Hypothalamus (tissue), 51 donors: ENCODE results near the gene DSN1.
A peak's percentile ranks its signal among the peaks of the same experiment; 100 is the strongest.

ENCODE experiments used
- DNase-seq, 51 donors: peaks; one replicate each; lab custom pipeline; 2025; lab: John Stamatoyannopoulos, UW

Gene DSN1

DNA sequence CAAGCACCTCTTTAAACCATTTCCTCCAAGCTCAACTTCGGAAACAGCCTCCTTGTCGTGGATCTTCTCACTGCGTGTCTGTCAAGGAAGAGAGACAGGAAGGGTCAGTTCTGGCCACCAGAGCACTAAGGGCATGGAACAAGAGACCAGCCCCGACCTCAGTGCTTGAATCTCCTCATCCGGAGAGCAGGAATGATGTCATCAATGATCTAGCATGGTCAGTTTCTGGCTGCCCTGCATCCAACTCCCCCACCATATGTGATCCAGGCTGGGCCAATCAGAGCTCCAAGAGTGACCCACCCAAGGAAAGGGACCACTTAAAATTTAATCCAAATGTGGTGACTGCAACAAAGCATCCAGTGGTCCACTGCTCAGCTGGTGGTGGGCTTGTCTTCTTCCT is 23.3 kb upstream of the DSN1 start:
- DNase-seq = no peak

DNA sequence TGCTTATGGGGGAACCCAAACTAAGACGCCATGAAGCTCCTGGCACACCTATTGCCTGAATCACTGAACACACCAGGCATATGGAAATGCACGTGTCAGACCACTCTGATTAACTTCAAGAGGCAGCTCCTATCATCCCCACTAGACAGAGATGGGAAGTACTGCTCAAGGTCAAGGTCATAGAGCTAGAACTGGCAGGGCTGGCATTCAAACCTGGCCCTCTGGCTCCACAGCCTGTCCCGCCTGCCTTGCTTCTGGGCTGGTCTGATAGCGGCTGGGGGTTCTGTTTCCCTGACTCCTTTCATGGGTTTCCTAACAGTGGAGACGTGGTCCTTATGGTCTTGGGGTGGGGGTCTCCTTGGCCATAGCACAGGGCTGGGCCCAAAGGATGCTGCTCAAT is 22.6 kb upstream of the DSN1 start:
- no peak for DNase-seq

DNA sequence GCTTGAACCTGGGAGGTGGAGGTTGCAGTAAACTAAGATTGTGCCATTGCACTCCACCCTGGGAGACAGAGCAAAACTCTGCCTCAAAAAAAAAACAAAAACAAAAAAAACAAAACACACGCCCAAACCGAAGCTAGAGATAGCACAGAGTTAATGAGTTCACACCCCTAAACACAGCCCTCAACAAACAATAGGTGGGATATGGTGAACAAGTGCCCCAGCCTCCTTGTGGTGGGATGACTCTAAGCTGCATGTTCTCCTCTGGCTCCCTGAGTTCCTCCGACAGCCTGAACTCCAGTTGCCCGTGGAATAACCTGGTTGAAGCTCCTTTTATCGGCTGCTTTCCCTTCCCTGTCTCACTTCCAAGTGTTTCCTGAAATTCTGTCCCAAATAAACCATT is 22.1 kb upstream of the DSN1 start:
- no peak for DNase-seq

DNA sequence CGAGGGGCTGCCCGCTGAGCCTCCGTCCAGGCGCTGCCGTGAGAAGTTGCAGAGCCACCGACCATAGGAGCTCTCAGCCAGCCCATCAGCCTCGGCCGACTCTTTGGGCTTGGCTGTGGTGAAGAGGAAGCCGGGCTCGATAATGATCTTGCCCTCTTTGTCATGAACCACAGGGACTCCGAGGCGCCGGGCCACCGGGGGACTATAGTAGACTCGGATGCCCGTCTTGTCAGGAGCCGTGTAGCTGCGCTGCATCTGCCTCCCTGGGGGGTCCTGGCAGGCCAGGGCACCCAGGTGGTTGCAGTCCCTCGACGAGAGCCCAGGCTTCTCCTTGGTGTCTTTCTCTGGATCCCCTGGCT is 20.5 kb upstream of the DSN1 start:
- no peak for DNase-seq

DNA sequence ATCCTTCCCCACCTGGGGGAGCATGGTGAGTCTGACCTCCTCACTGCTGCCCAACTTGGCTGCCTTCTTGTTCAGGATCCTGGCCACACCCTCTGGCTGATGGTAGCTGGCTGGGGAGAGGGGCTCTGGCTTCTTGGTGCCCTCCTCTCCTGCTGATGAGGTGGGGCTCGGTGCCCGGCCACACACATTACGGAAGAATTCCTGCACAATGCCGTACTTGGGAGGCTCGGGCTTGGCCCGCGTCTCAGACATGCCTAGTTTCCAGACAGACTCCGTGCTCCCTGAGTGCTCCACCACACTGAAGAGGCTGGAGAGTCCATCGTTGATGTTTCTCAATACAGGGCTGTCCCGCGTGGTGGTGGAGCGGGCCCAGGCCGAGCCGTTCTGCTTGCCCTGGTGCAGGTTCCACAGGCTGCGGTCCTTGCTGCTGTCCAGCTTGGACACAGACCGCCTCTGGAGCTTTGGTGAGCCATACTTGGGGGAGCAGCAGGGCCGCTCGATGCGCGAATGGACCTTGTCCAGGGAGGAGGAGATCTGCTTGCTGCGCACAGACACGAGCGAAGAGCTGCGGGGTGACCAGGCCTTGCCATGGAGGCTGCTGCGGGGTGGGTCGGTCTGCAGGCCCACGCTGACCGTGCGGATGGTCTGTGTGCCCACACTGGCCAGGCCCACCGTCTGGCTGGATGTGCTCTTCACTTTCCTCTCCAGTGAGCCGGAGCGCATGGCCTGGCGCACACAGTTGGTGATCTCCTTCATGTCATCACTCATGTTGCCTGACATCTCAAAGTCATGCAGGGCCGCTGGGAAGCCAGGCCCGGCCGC is 19.9 kb upstream of the DSN1 start:
- no peak for DNase-seq

DNA sequence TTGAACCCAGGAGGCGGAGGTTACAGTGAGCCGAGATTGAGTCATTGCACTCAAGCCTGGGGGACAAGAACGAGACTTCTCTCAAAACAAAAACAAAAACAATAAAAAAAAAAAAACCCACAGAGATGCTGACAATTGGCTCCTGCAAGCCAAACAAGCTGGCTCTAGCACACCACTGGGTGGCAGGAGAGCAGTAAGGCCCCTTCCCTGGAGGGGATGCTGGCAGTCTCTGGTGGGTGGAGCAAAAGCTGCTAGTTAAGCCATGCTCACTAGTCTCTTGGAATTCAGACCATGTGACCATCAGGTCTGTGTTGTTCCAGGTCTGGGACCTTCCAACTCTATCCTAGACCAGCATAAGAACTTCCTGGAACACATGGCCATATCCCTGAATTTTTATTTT is 18.9 kb upstream of the DSN1 start:
- DNase-seq = peak in 17 of 51 donors; percentile 8 to 42 (median 22)

DNA sequence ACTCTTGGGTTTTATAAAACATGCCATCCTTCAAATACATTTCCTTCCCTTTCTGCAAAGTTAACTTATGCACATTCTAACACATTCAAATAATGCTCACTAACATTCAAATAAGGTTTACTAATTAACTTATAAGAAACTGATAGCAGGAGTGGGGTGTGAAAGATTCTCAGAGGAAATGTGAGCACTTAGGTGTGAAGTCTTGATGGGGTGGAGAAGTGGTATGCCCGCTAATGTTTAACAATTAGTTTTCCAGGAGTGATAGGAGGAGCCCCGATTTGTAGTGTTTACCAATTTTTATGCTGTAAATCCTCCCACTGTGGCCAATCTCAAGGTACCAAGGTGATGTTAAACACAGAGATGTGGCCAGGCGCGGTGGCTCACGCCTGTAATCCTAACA is 18.3 kb upstream of the DSN1 start:
- no peak for DNase-seq

DNA sequence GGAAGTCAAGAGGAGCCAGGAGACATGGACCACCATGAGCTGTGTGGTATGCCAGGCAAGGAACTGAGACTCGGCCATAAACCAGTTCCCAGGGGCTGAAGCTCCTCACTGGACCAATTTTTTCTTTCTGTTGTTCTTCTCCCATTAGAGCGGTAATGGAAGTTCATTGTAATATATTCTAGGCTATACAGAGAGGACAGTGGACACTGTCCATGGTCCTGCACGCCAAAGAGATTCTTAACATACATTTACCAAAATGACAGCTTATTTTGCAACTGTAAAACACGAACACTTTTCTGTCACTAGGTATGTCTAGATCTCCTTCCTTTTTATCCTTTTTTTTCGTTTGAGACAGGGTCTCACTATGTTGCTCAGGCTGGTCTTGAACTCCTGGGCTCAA is 13.1 kb upstream of the DSN1 start:
- DNase-seq = no peak

DNA sequence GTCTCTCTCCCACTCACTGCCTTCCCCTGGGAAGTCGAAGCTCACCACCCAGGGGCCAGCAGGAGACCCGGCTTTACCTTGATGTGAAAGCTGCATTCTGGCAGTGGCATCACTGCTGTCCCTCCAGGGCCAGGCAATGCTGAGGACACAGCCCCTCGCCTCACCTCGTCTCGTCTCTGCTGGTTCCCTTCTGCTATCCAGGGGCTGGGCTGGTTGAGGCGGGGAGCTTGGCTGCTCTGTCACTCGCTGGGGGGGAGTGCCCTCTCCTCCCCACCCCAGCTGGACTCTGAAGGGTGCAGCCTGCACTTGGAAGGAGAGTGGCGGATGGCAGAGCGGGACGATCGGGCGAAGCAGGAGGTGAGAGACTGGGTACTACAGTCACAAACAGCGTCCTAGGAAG is 12.7 kb upstream of the DSN1 start:
- DNase-seq = no peak

DNA sequence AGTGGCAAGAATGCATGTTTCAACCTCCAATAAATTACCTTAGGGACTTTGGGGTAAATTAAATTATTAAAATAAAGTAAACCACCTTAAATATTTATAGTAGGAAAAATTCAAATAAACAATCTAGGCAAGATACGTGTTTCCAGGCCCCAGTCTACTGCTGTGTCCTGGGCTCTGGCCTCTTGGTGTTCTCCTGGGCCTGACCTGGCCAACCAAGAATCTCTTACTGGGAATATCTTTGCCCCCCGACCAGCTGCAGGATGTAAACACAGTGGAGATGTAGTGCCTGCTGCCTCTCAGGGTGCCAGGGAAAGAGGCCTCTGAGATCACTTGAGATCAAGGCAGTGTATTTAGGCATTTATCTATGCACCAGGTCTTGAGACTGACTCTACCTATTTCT is 11.7 kb upstream of the DSN1 start:
- no peak for DNase-seq

DNA sequence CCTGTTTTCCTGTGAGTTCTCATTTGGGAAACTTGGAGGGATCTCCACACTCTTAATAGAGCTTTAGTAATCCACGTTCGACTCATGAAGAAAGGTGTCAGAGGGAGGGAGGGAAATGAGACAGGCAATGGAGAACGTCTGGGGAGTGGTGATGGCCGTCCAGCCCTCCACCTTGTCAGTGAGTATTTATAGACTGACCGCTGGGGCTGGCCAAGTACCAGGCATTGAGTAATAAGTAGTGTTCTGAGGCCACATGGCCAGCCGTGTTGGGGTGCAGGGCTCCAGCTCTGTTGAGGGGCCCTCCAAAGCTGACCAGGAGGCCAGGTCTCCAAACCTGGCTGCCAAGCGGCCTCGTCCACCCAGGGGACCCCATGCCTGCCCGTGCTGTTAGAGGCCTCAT is 11.3 kb upstream of the DSN1 start:
- DNase-seq = no peak

DNA sequence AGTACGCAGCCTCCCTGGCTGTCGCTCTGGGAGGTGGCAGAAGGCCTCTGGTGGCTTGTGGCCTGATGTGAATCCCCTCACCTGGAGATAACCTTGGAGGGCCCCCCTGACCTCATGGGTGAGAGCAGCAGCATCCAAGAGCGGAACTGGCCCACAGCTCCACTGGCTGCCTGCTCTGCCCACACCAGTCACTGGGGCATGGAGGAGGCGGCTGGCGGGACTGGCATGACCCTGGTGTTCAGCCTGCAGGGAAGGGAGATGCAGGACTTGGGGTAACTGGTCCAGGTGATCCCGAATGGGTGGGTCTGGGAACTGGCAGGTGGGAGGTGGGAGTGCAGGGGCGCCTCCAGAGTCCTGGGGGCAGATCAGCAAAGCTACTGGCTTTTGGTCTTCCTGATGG is 10.6 kb upstream of the DSN1 start:
- no peak for DNase-seq

DNA sequence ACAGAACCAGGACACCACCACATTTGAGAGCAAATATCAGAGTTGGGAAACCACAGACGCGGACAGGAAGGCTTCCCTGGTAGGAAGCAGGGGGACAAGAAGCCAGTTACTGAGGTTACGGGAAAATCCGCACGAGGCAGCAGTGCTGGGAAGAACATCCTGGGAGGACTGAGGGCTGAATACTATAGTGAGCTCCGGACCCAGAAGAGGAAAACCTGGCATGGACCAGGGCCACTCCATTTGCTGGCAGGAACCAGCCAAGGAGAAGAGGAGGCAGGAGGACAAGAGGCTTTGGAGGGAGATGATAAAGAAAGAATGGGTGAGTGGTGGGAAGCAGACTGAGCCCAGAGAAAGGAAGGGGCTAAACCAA is 6.1 kb upstream of the DSN1 start:
- DNase-seq = no peak

DNA sequence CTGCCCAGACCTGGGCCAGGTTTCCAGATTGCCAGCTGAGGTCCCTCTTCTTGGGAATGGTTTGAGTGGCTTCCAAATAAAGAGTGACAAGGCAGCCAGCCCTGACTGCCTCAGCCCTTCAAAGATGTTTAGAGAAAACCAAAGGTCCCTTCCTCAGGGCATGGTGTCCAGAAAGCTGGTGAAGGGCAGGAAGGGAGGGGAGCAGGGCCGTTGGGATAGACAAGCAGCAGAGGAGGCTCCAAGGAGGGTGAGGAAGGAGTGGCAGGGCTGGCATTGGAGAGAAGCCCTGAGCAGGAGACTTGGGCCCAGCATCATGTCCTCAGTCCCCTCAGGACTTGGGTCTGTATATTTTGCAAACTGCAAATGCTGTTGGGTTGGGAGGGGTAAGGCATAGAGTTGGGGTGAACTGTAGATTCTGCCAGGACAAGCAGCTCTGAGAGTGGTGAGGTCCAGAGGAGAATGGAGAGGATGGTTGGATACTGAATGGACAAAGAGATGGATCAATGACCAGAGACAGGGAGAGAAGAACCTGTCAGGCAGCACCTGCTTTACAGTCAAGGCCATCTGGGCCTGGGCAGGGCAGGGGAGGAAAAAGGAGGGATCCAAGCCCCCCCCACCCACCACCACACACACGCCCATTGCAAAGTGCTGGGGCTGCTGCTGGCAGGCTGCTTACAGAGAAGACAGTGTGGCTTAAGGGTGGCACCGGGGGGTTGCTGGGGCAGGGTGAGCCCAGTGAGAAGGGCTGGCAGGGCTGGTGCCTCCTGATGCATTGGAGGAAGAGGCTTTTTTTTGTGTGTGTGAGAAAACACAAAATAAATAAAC is 5.5 kb upstream of the DSN1 start:
- no peak for DNase-seq

DNA sequence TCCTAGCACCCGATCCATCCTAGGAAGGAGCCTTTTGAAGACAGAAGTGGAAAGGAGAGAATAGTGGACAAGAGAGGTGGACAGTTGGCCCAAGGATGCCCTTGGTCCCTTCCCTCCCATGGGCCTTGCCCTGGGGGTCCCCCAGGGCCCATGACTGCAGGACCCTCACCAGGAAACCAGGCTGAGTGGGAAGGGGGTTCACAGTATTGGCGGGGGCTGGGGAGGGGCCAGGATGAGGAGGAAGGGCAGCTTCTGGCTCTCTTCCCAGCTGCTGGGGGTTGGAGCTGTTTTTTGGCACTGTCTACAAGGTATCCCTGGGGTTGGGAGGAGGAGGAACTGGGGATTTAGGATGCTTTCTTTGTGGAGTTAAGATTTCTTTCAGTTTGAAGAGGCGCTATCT is 4.0 kb upstream of the DSN1 start:
- no peak for DNase-seq

DNA sequence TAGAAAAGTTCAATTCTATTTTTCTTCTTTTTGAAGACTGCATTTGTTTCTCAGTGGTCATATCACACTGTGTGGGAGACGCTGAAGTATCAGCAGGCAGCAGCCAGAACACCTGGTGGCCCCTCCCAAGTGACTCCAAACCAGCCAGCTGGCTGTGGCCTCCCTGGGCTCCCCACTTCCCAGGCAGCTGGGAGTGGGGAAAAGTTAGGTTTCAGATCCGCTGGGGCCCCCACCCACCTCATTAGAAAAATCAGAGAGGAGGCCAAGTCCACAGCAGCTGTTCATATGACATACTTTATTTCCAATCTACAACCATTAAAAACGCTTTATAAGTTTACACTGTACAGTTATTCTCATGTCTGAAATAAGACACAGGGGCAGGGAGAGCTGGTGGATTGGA is 3.6 kb upstream of the DSN1 start:
- DNase-seq = no peak

DNA sequence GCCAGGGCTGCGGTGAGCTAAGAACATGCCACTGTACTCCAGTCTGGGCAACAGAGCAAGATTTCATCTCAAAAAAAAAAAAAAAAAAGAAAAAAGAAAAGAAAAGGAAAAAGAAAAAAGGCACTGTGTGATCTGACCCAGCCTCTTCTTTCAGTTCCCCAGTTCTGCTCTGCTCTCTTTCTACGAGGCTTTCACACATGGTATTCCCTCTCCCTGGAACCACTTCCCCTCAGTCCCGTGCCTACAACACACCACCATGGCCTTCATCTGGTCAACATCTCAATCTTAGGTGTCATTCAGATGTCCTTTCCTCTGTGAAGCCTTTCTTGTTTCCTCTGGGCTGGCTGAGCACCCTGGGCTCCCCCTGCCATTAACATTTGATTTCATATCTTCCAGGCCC is 2.3 kb upstream of the DSN1 start:
- DNase-seq = no peak

DNA sequence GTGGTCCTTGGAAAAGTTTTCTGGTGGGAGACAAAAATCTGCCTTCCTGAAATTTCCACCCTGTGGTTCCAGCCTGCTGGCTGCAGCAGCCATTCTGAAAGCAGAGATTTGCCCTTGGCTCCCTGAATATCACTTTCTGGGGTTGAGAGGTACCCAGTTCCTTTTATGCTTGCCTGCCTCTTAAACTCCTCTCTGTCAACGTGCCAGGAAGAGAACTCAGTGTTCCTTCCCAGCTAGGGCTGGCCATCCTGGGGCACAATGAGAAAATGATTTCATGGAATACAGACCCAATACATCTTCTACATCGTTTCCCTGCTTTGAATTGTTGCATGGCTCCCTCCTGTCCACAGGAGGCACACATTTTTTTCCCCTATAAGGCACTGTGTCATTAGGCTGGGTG is 1.6 kb upstream of the DSN1 start:
- no peak for DNase-seq

DNA sequence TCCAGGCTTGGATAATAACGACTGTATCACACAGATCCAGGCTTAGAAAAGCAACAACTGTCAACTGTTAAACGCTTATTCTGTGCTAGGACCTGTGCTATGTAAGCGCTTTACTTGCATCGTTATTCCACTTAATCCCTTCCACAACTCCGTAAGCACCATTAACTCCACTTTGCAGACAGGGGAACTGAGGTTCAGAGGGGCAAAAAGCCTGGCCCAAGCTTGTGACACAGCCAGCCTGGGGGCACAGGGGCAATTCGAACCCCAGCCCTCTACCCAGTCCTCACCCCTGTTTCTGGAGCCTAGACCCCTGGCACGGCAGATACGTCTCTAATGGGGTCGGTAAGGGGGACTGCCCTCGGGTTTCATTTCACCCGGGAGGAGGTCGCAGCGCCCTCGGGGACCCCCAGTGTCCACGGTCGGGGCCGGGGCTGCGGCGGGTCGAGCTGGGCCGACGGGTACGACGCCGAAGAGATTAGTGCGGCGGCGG is 411 bp downstream of the DSN1 start:
- DNase-seq = no peak

DNA sequence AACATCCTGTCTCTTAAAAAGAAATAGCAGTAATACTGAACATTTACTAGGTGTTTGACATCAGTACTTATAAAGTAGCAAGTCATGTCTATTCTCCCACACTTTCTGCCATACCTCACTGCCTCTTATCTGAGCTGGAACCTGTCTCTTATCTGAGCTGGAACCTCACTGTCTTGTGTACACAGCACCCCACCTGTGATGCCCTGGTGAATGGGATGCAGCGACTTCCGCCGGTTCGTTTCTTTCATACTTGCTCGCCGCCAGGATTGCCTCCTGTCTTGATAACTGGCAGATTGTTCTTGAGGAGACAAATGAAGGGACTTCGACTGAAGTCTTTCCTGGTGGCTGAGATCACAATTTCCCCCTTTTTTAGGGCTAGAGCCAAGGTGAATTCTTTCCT is 2.9 kb downstream of the DSN1 start:
- DNase-seq = no peak

DNA sequence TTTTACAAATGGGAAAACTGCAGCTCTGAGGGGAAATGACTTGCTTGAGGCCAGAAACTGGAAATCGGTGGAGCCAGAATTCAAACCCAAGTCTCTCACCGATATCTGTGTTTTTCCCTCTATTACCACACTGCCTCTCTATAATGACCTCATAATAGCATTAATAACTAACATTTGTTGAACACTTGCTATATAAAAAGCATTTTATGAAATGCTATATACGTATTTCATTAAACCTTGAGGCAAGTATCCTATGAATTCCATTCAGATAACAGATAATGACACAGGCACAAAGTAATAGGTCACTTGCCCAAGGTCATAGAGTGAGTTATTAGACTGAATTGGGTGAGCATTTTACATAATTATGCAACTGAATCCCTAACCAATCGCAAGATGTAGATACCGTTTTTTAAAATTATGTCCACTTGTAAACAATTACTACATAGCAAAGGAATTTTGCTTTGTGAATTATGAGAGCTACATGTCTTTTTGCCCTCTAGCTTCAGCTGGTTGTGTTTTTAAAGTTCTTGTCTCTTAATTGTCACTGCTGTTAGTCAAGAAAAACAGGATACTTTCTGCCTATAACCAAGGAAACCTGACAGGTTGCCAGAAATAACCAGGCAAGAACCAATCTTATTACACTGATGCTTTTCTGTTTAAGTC is 4.7 kb downstream of the DSN1 start:
- DNase-seq = no peak

DNA sequence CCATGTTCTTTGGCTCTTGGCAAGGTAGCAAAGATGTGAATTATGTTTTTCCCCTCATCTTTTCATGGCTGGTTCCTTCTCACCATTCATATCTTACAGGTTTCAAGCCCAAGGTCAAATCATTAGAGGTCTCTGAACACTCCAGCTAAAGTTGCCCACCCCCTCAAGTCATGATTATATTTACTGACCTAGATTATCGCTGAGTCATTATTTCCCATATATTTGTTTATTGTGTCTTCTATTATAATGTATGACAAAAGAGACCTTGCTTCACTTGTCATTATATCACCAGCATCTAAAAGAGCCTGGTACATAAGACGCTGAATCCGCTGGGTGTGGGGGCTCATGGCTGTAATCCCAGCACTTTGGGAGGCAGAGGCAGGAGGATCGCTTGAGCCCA is 12.4 kb downstream of the DSN1 start:
- DNase-seq = no peak
